ENCODE measurements around the gene CCIN.

GRCh38 chr9:36213387-36213786, 44.2 kb downstream of the CCIN start:
- TF ChIP-seq POLR2AphosphoS5 (IDR thresholded peaks at IDR 0.05; ENCODE audit: low read depth, low read length) (no peak), CTCF (IDR thresholded peaks at IDR 0.05) (no peak), SIN3A (IDR thresholded peaks at IDR 0.05; ENCODE audit: borderline replicate concordance, insufficient read depth, low read depth, low read length) (no peak), TCF7L2 (IDR thresholded peaks at IDR 0.05; ENCODE audit: low read depth, low read length) (no peak)
- TF ChIP-seq, protein P1, sequence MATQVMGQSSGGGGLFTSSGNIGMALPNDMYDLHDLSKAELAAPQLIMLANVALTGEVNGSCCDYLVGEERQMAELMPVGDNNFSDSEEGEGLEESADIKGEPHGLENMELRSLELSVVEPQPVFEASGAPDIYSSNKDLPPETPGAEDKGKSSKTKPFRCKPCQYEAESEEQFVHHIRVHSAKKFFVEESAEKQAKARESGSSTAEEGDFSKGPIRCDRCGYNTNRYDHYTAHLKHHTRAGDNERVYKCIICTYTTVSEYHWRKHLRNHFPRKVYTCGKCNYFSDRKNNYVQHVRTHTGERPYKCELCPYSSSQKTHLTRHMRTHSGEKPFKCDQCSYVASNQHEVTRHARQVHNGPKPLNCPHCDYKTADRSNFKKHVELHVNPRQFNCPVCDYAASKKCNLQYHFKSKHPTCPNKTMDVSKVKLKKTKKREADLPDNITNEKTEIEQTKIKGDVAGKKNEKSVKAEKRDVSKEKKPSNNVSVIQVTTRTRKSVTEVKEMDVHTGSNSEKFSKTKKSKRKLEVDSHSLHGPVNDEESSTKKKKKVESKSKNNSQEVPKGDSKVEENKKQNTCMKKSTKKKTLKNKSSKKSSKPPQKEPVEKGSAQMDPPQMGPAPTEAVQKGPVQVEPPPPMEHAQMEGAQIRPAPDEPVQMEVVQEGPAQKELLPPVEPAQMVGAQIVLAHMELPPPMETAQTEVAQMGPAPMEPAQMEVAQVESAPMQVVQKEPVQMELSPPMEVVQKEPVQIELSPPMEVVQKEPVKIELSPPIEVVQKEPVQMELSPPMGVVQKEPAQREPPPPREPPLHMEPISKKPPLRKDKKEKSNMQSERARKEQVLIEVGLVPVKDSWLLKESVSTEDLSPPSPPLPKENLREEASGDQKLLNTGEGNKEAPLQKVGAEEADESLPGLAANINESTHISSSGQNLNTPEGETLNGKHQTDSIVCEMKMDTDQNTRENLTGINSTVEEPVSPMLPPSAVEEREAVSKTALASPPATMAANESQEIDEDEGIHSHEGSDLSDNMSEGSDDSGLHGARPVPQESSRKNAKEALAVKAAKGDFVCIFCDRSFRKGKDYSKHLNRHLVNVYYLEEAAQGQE (IDR thresholded peaks at IDR 0.05; ENCODE audit: insufficient read depth in 1 of 2, low read depth in 2 of 2, low read length in 1 of 2): no peak

Measured in Panc1 (cell line).